Activated CD8-positive, alpha-beta memory T cell treated with anti-CD3 and anti-CD28 coated beads for 1 hour (primary cell): ENCODE measurements around the gene SLC12A2.

Source experiments
- DNase-seq, 2 donors: peaks; one replicate each; pipeline ENCODE4 v3.0.0-alpha.2; 2020; ENCODE audit warnings: low read depth in 1 of 2; ENCODE audit errors: extremely low read depth in 1 of 2

The SLC12A2 gene

DNA sequence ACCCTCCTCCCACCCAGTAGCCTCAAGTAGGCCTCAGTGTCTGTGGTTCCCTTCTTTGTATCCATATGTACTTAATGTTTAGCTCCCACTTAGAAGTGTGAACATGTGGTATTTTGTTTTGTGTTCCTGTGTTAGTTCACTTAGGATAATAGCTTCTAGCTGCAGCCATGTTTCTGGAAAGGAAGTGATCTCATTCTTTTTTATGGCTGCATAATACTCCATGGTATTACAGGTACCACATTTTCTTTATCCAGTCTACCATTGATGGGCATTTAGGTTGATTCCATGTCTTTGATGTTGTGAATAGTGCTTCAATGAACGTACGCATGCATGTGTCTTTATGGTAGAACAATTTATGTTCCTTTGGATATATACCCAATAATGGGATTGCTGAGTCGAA lies 74.8 kb downstream of the SLC12A2 start:
- DNase-seq: no peak

DNA sequence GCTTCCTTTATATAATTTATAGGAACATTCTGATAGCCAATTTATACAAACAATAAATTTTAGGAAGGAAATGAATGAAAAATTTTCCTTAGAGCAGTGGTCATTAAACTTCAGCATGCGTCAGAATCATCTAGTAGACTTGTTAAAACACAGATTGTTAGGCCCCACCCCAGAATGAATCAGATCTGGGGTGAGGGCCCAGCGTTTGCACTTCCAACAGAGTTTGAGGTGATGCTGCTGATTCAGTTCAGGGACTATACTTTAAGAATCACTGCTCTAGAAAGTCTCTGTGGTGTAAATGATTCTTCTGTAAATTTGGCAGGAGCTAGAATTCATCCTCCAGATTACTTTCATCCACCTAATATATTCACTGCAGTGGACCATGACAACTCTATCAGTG lies 80.4 kb downstream of the SLC12A2 start:
- no peak for DNase-seq

DNA sequence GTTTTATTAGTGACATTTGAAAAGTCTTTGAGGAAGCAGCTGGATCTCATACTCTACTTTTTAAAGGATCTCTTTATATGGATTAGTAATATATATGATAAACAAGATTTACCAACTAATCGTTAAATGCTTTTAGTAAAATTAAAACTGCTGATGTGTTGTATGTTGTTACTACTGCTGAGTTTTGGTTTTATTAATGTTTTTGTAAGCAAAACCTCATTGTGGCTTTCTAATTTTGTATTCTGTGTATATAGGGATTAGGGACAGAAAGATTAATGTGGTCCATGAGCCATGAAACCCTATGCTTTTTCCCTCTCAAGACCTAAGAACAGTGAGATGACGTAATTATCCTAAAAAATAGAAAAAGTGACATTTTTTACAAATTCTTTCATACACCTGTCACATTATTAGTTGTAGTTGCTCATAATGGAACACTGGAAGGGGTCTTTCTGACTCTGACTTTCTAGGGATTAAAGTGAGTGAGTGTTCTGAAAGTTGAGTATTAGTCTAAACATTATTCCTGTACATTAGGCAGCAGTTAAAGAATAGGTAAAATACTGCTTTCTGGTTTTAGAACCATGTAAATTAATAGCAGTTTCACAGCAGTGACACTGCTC lies 85.9 kb downstream of the SLC12A2 start:
- DNase-seq: no peak

- no peak for DNase-seq
Measured at GRCh38 chr5:128172102-128172501, 88.5 kb downstream of the SLC12A2 start.

DNA sequence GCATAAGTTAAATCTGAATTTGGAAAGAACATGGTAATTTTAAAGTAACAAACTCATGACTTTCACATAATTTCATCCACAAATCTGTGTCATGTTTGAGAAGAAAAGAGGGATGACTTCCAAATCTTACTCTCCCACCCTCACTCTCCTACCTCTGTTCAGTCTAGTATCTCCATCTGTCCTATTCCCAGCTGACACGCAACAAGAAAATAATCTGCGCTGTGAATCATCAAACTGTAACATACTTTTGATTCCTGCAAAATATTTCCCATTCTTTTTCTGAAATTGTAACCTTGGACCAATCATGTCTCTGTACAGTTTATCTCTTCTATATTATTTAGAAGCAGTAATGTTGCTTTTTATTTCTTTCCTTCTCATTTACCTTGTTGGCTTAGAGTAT lies 91.4 kb downstream of the SLC12A2 start:
- no peak for DNase-seq

DNA sequence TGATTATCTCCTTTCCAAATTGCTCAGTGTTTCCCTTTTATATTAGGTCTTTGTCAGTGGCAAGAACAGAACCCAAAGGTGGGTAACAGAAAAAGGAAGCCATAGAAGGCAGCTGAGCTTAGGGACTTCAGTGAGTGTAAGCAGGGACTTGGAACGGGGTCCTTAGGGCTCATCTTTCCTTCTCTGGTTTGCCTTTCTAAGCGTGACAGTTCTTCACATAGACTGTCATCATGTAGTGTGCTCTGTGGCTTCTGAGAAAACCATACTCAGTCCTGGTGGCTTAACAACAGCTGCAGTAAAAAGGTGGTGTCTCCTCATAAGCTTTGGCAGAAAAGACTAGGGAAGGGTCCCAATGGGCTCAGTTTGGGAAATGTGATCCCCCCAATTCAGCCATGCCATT lies 108.8 kb downstream of the SLC12A2 start:
- DNase-seq: no peak

DNA sequence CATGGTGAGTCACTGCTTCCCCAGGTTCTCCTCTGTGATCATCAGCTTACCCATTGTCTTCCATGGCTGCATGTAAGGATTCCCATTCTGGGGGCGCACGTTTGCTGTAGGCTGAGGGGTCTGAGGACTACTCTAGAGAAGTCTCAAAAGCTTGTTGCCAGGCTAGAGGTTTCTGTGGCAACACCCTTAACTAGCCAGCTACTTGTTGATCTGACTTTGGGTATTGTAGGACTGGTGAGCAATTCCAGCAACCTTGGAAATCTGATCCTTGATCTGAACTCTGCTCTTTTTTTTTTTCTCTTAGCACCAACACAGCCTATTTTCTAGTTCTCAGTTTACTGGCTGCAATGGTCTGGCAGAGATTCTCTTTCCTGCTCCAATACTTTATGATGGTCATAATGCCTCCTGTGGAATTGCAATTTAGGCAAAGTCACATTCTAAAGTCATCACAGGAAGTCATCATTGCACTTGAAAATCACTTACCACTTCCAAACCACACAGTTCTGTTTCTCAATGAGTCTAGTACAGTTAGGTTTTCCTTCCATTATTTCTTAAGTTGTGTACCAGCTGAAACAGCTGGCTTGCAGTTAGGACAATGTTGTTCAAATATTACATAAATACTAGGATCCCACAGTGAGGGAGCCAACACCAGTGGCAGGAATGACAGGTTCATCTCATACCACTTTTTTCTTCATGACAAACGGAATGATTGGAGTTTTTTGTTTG lies 110.3 kb downstream of the SLC12A2 start:
- no peak for DNase-seq

DNA sequence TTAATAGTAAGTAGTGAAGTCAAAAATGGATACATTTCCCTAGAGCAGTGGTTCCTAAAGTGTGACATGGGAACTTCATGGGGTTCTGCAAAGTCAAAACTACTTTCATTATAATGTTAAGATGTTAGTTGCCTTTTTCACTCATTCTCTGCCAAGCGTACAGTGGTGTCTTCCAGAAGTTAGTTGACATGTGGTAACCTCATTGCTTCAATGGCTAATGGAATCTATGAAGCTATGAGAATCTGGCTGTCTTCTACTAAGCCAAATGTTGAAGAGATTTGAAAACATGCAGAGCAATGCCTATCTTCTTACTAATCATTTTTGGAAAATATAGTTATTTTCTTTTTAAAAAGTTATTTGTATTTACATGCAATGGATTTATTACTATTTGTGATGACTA lies 111.8 kb downstream of the SLC12A2 start:
- no peak for DNase-seq

DNA sequence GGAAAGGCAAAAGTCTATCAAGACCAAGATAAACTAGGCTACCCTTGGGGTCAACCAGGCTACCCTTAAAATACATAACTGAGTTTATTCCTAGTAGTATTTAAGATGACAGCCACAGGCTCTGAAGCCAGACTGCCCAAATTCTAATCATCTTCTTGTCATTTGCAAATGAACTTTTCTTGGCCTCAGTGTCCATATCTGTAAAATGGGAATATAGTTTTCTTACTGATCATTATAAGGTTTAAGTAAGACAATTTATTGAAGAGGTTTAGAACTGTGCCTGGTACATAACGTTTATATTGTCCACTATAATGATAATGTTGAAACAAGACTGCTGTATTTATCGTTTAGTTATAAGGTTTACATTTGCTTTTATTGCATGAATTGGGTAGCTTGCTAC lies 112.5 kb downstream of the SLC12A2 start:
- DNase-seq: no peak

DNA sequence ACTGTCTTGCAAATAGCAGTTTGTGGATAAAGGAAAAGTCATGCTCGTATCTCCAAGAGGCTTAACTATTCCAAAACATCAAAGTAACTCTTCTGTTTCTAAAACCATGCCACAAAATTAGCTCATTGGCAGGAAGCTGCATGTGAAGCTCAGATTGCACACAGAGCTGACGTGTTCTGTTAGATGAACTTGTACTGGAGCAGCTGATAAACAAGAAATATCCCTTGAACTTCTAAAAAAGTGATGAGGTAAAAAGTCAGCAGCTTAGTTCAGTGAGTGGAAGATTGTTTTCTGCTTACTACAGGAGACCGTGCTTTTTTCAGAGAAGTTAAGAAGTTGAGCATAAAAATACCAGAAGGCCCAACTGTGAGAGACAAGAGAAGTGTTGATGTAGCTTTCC lies 113.2 kb downstream of the SLC12A2 start:
- no peak for DNase-seq

DNA sequence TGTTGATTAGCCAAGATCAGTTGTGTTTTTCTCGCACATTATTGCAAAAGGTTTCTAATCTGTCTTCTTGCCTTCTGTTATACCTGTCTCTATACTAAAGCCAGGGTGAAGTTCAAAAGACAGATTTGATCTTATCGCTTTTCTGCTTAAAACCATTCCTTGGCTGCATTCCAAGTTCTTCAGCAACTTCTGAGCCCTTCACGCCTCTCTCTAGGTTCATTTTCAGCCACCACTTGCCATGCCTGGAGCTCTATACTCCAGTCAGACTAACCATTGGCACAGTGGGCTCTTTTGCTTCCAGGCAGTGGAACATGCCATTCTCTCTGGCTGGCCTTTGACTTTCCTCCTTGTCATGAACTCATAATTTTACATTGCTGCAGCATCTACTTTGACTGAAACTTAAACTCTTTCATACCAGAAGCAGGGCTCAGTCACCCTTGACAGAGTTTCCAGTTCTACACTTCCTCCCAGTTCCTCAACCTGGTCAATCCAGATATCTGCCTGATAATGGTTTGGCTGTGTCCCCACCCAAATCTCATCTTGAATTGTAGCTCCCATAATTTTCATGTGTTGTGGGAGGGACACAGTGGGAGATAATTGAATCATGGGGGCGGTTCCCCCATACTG lies 114.4 kb downstream of the SLC12A2 start:
- no peak for DNase-seq

- no peak for DNase-seq
Measured at GRCh38 chr5:128199104-128199503, 115.5 kb downstream of the SLC12A2 start.

DNA sequence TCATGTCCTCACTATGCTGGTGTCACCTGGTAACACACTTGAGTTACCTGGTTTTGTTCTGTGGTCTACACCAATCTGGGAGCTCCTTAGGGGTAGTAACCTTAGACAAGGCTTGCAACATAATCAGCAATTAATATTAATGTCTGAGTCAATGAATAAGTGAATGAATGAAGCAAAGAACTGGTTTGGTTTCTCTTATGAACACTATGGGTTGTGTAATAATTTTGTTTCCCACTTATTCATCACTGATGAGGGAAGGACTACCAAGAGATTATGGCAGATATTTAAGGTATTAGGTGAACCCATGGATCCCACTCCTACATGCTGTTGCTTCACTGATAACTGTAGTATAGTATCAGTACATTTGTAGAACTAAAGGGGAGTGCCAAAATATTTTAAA lies 116.0 kb downstream of the SLC12A2 start:
- no peak for DNase-seq

DNA sequence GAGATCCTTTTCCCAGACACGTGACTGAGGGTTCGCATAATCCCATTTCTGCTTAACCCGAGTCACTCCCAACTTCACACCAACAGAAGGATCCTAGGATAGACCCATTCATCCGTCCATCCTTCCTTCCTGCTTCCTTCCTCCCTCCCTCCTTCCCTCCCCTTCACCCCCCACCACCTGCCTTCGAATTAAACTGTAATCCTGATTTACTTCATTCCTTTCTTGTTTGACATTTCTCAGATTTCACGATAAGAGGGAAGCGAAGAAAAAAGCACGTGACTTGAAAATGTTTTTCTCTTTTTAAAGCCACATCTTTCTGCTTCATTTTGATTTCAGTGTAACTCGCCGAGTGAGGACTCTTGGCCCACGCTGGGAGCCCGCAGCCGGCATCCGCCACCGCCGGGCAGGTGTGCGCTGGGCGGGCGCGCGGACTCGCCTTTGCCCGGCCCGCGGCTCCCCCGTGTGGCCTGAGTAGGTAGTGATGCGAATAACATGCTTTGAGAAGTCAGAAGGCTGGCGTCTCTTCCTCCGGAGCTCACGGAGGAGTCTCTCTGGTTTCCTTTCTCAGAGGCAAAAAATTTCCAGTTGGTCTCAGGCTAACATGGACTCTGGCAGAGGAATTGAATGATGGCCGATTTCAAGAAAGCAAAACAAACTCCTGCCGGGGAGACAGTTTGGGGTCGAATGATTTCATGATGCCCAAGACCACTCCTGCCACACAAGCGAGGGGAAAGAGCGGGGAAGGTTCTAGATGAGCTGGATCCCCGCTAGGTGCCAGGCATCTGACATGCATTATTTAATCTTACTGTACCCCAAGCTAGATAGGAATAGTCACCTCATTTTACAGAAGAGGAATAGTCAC lies 117.7 kb downstream of the SLC12A2 start:
- peak; percentile 35 to 71 for DNase-seq

GRCh38 chr5:128202320-128202719 lies 118.8 kb downstream of the SLC12A2 start:
- DNase-seq: no peak

DNA sequence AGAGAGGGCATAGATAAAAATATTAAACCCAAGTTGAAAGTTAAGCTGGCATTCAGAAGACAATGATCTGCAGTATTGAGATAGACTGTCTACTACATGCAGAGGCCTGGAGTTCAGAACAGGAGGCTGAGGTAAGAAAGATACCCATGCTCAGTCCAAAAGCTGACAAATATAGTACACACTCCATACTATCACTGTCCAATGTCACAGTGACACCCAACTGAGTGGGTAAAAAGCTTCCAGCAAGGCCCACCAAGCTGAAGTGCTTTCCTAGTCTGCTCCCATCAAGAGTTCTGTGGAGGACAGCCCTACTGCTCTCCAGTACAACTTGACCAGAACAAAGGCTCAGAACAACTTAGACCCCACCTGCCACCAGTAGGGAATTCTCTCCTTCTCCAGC lies 124.9 kb downstream of the SLC12A2 start:
- no peak for DNase-seq

DNA sequence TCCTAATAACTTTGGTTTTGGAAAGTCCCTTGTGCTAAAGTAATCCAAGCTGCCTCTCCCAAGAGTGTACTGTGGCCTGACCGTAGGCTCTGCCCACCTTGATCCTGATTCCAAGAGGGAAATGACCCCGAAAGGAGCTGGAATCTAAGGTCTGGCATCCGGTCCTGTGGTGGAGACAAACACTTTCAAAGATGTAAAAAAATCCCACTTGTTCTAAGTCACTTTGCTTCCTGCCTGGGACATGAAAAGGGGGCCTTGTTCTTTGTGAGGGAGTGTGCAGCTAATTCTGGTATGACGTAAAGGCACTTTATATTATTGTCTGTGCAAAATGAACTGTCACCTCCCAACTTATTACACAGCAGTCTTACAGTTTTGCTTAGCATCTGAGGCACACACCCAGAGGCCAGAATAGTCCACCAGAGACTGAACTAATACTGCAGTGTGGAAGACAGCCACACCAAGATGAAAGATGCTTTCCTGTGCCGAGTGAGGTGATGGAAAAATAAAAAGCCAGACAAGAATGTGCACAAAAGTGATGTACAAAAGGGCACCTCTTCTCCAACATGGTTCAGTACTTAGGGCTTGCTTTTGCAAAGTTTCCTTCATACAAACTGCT lies 128.7 kb downstream of the SLC12A2 start:
- no peak for DNase-seq

- DNase-seq: no peak
Measured at GRCh38 chr5:128213340-128213739, 129.8 kb downstream of the SLC12A2 start.

DNA sequence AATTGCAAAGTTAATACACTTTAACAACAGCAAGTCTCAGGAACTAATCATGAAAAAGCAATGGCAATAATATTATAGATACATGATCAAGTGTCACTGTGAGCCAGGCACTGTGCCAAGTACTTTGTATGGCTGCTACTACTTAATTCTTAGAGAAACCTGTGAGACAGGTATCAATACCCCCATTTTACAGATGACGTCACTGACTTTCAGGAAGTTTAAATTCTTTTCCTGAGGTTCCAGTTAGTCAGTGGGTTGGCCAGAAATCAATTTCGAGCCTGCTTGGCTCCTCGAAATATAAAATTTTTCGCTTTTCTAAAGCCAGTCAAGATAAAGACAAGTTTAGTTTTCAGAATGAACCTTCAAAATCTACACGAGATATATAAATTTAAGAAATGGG lies 130.3 kb downstream of the SLC12A2 start:
- DNase-seq: no peak

DNA sequence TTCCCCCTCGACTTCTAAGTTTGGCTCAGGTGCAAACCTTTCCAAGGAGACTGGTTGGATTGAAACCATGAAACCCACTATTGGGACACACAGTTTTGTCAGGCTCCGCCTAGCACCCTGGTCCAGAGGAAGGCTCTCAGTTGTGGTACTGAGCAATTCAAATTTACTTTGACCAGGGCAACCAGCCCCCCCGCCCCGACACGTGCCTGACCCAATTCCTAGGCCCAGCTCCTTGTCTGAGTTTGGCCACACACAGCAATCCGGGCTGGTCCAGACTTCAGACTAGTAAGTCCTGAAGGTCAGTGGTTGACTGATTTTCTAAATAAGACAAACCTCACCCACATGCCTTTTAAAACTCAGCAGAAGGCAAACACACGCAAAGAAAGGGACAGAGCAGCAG lies 132.7 kb downstream of the SLC12A2 start:
- no peak for DNase-seq
